IPS-NIHi11 (cell line): ENCODE results near the gene CCSER1.

Source experiments
- DNase-seq: peaks from one replicate; pipeline ENCODE4 v3.0.0; 2012; ENCODE audit warnings: mixed read lengths, low spot score

Gene CCSER1

GRCh38 chr4:90570615-90571014 is 443.4 kb downstream of the CCSER1 start:
- DNase-seq = no peak

- no peak for DNase-seq
These were observed 445.8 kb downstream of the CCSER1 start for GRCh38 chr4:90572996-90573395.

GRCh38 chr4:90575371-90575770 is 448.2 kb downstream of the CCSER1 start:
- no peak for DNase-seq

GRCh38 chr4:90580326-90580725 is 453.1 kb downstream of the CCSER1 start:
- peak; percentile 10 for DNase-seq

- DNase-seq = no peak
These were observed 454.9 kb downstream of the CCSER1 start for GRCh38 chr4:90582087-90582486.

GRCh38 chr4:90584051-90584450 is 456.9 kb downstream of the CCSER1 start:
- DNase-seq = no peak

- DNase-seq = no peak
These were observed 458.8 kb downstream of the CCSER1 start for GRCh38 chr4:90585961-90586360.

GRCh38 chr4:90586799-90587198 is 459.6 kb downstream of the CCSER1 start:
- DNase-seq = no peak

GRCh38 chr4:90597927-90598326 is 470.7 kb downstream of the CCSER1 start:
- no peak for DNase-seq

GRCh38 chr4:90598741-90599140 is 471.5 kb downstream of the CCSER1 start:
- no peak for DNase-seq

GRCh38 chr4:90602726-90603125 is 475.5 kb downstream of the CCSER1 start:
- no peak for DNase-seq

- no peak for DNase-seq
These were observed 476.3 kb downstream of the CCSER1 start for GRCh38 chr4:90603540-90603939.

- DNase-seq = no peak
These were observed 479.6 kb downstream of the CCSER1 start for GRCh38 chr4:90606781-90607180.

GRCh38 chr4:90614371-90614770 is 487.2 kb downstream of the CCSER1 start:
- DNase-seq = no peak

- no peak for DNase-seq
These were observed 493.9 kb downstream of the CCSER1 start for GRCh38 chr4:90621080-90621479.

GRCh38 chr4:90624781-90625180 is 497.6 kb downstream of the CCSER1 start:
- no peak for DNase-seq

GRCh38 chr4:90641861-90642599 is 514.8 kb downstream of the CCSER1 start:
- no peak for DNase-seq

- DNase-seq = no peak
These were observed 516.0 kb downstream of the CCSER1 start for GRCh38 chr4:90643156-90643555.

- DNase-seq = no peak
These were observed 521.1 kb downstream of the CCSER1 start for GRCh38 chr4:90648311-90648710.

- DNase-seq = no peak
These were observed 521.6 kb downstream of the CCSER1 start for GRCh38 chr4:90648791-90649190.

- no peak for DNase-seq
These were observed 533.5 kb downstream of the CCSER1 start for GRCh38 chr4:90660672-90661071.

- no peak for DNase-seq
These were observed 543.0 kb downstream of the CCSER1 start for GRCh38 chr4:90670183-90670582.

- DNase-seq = no peak
These were observed 562.5 kb downstream of the CCSER1 start for GRCh38 chr4:90689739-90690138.

- DNase-seq = no peak
These were observed 568.2 kb downstream of the CCSER1 start for GRCh38 chr4:90695411-90695810.
